GM12892 (cell line): Measurements from ENCODE around the gene SMIM8.

Experiments
- POLR2A ChIP-seq: IDR thresholded peaks from 2 replicates; pipeline ENCODE4 v1.6.1; 2011; ENCODE audit warnings: low read depth, low read length, control low read depth
- POLR2AphosphoS5 ChIP-seq: IDR thresholded peaks from 2 replicates; pipeline ENCODE4 v1.6.1; 2011; ENCODE audit warnings: low read depth, low read length, control low read depth
- TAF1 ChIP-seq: IDR thresholded peaks from 2 replicates; pipeline ENCODE4 v1.6.1; 2011; ENCODE audit warnings: low read depth, mild to moderate bottlenecking, control low read depth, low read length, borderline replicate concordance

- TF ChIP-seq POLR2A (no peak), TAF1 (no peak), POLR2AphosphoS5 (no peak)
Measured at GRCh38 chr6:87366899-87367298, 44.5 kb downstream of the SMIM8 start.
